GM12878 (cell line): ENCODE results near the gene SNRPA. TPM values are rescaled to one million over a fixed set of nuclear protein-coding genes. Genes with fewer than 3 reads are reported as not detected.
A peak's percentile ranks its signal among the peaks of the same experiment; 100 is the strongest.

Source experiments
- E4F1 ChIP-seq: fragments of 450-650 bp; IDR thresholded peaks from 2 replicates; pipeline ENCODE4 v1.6.1; 2018; ENCODE audit warnings: borderline replicate concordance, mild to moderate bottlenecking; ENCODE audit not compliant: partially characterized antibody
- FOXK2 ChIP-seq: fragments of 450-650 bp; IDR thresholded peaks from 2 replicates; pipeline ENCODE4 v1.6.1; 2017; ENCODE audit warnings: mild to moderate bottlenecking, moderate library complexity
- IKZF2 ChIP-seq, 2 experiments: fragments of 450-650 bp; IDR thresholded peaks; 2 replicates each; pipeline ENCODE4 v1.6.1; 2017; ENCODE audit warnings: mild to moderate bottlenecking in 2 of 2, moderate library complexity in 2 of 2
- KAT2A ChIP-seq: conservative IDR thresholded peaks from 2 replicates; pipeline ENCODE4 v1.6.1; 2011; ENCODE audit warnings: low read depth, low read length; ENCODE audit not compliant: control insufficient read depth
- PRDM15 ChIP-seq: fragments of 450-650 bp; formaldehyde crosslinking; IDR thresholded peaks from 2 replicates; pipeline ENCODE4 v1.4.0; 2020; ENCODE audit warnings: mild to moderate bottlenecking, moderate library complexity
- RCOR1 ChIP-seq: conservative IDR thresholded peaks from 2 replicates; pipeline ENCODE4 v1.6.1; 2012; ENCODE audit warnings: low read depth, low read length, improper control_type of control experiment
- RELA ChIP-seq: fragments of 450-650 bp; IDR thresholded peaks from 2 replicates; pipeline ENCODE4 v1.8.0; 2014; ENCODE audit warnings: borderline replicate concordance; ENCODE audit not compliant: partially characterized antibody
- REST ChIP-seq: IDR thresholded peaks from 2 replicates; pipeline ENCODE4 v1.6.1; 2012; ENCODE audit warnings: mild to moderate bottlenecking, low read depth, low read length
- SKIL ChIP-seq: fragments of 450-650 bp; IDR thresholded peaks from 2 replicates; pipeline ENCODE4 v1.6.1; 2017; ENCODE audit warnings: mild to moderate bottlenecking, low read depth, inconsistent platforms; ENCODE audit not compliant: poor library complexity, severe bottlenecking
- SP1 ChIP-seq: IDR thresholded peaks from one replicate; pipeline ENCODE4 v1.6.1; 2011; ENCODE audit warnings: low read depth, low read length
- TARDBP ChIP-seq: IDR thresholded peaks from 2 replicates; pipeline ENCODE4 v1.6.1; 2016; ENCODE audit warnings: borderline replicate concordance
- ZBTB4 ChIP-seq: fragments of 450-650 bp; formaldehyde crosslinking; IDR thresholded peaks from 2 replicates; pipeline ENCODE4 v1.4.0; 2022; ENCODE audit warnings: mild to moderate bottlenecking, moderate library complexity
- ZNF622 ChIP-seq: fragments of 450-650 bp; IDR thresholded peaks from 2 replicates; pipeline ENCODE4 v1.6.1; 2017; ENCODE audit warnings: mild to moderate bottlenecking, inconsistent platforms
- polyA plus RNA-seq, 11 experiments: library from polyadenylated mRNA; depleted of rRNA in 4 of 11; unstranded in 6 of 11; stranded (reverse) in 5 of 11; fragments of >200 nt; fragmentation: Nextera tagmentation in 4 of 11; fragmentation: Illumina TruSeq in 1 of 11; extraction: Ambion mirVana in 4 of 11; extraction: Trizol in 1 of 11; gene quantifications; 1 replicate in 1 of 11; 2 replicates in 10 of 11; pipeline versions ENCODE4 v1.2.1 to v1.2.3, GENCODE V29; 2011 to 2016; ENCODE audit warnings: inconsistent platforms in 2 of 11, missing spikeins in 2 of 11, low read depth in 1 of 11
- total RNA-seq, 4 experiments: library from RNA; depleted of rRNA in 3 of 4; stranded (reverse); fragments of >200 nt in 3 of 4; fragmentation: Illumina TruSeq in 1 of 4; extraction: Trizol in 1 of 4; gene quantifications; 2 replicates each; pipeline versions ENCODE4 v1.2.1 to v1.2.3, GENCODE V29; 2013 to 2021

The SNRPA gene
- total and polyA plus RNA-seq, 10 of the 15 experiments (the other 5 are each of a cell fraction or from before 2014, with no cell fraction given) = 14.8 to 299 (median 202) TPM

- TF ChIP-seq ZNF622 = no peak
- no peak for TF ChIP-seq RCOR1
- peak; percentile 46 for TF ChIP-seq E4F1
- TF ChIP-seq KAT2A = no peak
- TF ChIP-seq REST = no peak; the same call in 1 of the 2 replicates
- TF ChIP-seq TARDBP = peak; percentile 56; the same call in 1 of the 2 replicates
- TF ChIP-seq SKIL = peak; percentile 46
- TF ChIP-seq SP1 = peak; percentile 93
- peak; percentile 94 for TF ChIP-seq ZBTB4
- TF ChIP-seq FOXK2 = peak; percentile 56
- peak; percentile 91 to 93 for TF ChIP-seq IKZF2 (IDR thresholded peaks at IDR 0.05)
- peak; percentile 90 for TF ChIP-seq RELA
- TF ChIP-seq PRDM15 (CRISPR knock-in tag) = peak; percentile 93
These were observed 737 bp upstream of the SNRPA start, which contains the start of gene ACTMAP (continued) for GRCh38 chr19:40750058-40750873.
